ENCODE measurements around the gene DNAJB11. TPM values are rescaled to one million over a fixed set of nuclear protein-coding genes. Genes with fewer than 3 reads are reported as not detected.
"Not testable (repeated sequence)": the region's sequence is repeated elsewhere in the genome, so short reads cannot be mapped to it uniquely, and the experiment has no call there.

Gene DNAJB11
- 10 to 100 TPM in 11 of 12 donors, not detected in 1; 31.9 to 50.3 (median 44.9) TPM for polyA plus RNA-seq (ENCODE audit: insufficient read length in 12 of 12)
- long read RNA-seq, donor 1, full-length matches to known transcripts: 27 of 44 reads
- long read RNA-seq, donor 1, partial matches to known transcripts: 17 of 44 reads
- long read RNA-seq, donor 1, other reads (novel, unspliced or antisense): 0 of 44 reads
- long read RNA-seq, donor 2, transcript DNAJB11-201 (10 exons, 1,688 nt): major isoform, 24 of 25 reads
- long read RNA-seq, donor 2, partial matches to known transcripts: 0 of 25 reads
- long read RNA-seq, donor 2, other reads (novel, unspliced or antisense): 0 of 25 reads
- long read RNA-seq, donor 3, transcript DNAJB11-201 (10 exons, 1,688 nt): major isoform, 7 of 7 reads
- long read RNA-seq, donor 3, partial matches to known transcripts: 0 of 7 reads
- long read RNA-seq, donor 3, other reads (novel, unspliced or antisense): 0 of 7 reads
- long read RNA-seq, donor 4, full-length matches to known transcripts: 6 of 6 reads
- long read RNA-seq, donor 4, partial matches to known transcripts: 0 of 6 reads
- long read RNA-seq, donor 4, other reads (novel, unspliced or antisense): 0 of 6 reads
- long read RNA-seq, donor 5, transcript DNAJB11-201 (10 exons, 1,688 nt): major isoform, 18 of 19 reads
- long read RNA-seq, donor 5, partial matches to known transcripts: 0 of 19 reads
- long read RNA-seq, donor 5, other reads (novel, unspliced or antisense): 0 of 19 reads
- long read RNA-seq, donor 6, full-length matches to known transcripts: 7 of 7 reads
- long read RNA-seq, donor 6, partial matches to known transcripts: 0 of 7 reads
- long read RNA-seq, donor 6, other reads (novel, unspliced or antisense): 0 of 7 reads
- long read RNA-seq, donor 7, full-length matches to known transcripts: 8 of 8 reads
- long read RNA-seq, donor 7, partial matches to known transcripts: 0 of 8 reads
- long read RNA-seq, donor 7, other reads (novel, unspliced or antisense): 0 of 8 reads
- long read RNA-seq, donor 8, full-length matches to known transcripts: 10 of 10 reads
- long read RNA-seq, donor 8, partial matches to known transcripts: 0 of 10 reads
- long read RNA-seq, donor 8, other reads (novel, unspliced or antisense): 0 of 10 reads
- long read RNA-seq, donor 9, full-length matches to known transcripts: 13 of 13 reads
- long read RNA-seq, donor 9, partial matches to known transcripts: 0 of 13 reads
- long read RNA-seq, donor 9, other reads (novel, unspliced or antisense): 0 of 13 reads
- long read RNA-seq, donor 10, full-length matches to known transcripts: 20 of 20 reads
- long read RNA-seq, donor 10, partial matches to known transcripts: 0 of 20 reads
- long read RNA-seq, donor 10, other reads (novel, unspliced or antisense): 0 of 20 reads
- long read RNA-seq, donor 11, full-length matches to known transcripts: 20 of 26 reads
- long read RNA-seq, donor 11, partial matches to known transcripts: 6 of 26 reads
- long read RNA-seq, donor 11, other reads (novel, unspliced or antisense): 0 of 26 reads

- peak; percentile 100 for DNase-seq
Measured at GRCh38 chr3:186570096-186570940, at the start of gene DNAJB11. DNAJB11 (plus strand) TSS chr3:186570720; CDS start chr3:186570898, 178 bp downstream.

- DNase-seq: no peak
Measured at GRCh38 chr3:186520957-186521842, 49.3 kb upstream of the DNAJB11 start.

DNA sequence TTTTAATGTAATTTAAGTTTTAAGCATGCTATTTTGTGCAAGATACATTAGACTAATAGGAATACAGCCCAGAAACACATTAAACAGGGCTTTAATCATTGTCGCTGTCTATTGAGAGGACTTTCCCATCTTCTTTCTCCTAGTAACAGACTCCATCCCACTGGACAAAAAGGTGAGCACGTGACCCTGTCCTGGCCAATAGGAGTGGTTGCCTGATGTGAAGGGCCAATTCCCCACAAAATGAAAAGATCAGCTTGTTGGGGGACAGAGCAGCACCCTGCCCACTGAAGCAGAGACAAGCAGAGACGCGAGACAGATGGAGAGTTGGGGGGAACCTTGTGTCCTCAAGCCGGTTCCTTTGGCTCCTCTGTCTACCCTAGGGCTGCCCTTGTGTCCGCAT is 47.5 kb upstream of the DNAJB11 start:
- DNase-seq: no peak

DNA sequence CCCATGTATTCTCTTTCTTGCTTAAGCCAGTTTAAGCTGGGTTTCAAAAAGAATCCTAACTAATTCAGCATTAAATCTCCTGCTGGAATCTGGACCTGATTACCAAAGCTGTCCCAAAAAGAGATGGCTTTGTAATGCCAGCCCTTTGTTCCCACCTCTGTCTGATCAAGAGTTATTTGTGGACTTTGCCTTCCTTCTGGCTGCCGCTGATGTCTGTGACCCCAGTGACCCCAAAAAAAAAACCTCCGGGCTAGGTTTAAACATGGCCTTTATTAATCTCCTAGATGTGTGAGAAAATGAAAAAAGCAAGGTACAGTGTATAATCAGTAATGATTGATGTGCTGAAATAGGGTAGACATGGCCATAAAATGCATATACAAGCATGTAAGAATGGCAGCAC is 47.1 kb upstream of the DNAJB11 start:
- no peak for DNase-seq

GRCh38 chr3:186524616-186525015 is 45.9 kb upstream of the DNAJB11 start:
- DNase-seq: no peak

DNA sequence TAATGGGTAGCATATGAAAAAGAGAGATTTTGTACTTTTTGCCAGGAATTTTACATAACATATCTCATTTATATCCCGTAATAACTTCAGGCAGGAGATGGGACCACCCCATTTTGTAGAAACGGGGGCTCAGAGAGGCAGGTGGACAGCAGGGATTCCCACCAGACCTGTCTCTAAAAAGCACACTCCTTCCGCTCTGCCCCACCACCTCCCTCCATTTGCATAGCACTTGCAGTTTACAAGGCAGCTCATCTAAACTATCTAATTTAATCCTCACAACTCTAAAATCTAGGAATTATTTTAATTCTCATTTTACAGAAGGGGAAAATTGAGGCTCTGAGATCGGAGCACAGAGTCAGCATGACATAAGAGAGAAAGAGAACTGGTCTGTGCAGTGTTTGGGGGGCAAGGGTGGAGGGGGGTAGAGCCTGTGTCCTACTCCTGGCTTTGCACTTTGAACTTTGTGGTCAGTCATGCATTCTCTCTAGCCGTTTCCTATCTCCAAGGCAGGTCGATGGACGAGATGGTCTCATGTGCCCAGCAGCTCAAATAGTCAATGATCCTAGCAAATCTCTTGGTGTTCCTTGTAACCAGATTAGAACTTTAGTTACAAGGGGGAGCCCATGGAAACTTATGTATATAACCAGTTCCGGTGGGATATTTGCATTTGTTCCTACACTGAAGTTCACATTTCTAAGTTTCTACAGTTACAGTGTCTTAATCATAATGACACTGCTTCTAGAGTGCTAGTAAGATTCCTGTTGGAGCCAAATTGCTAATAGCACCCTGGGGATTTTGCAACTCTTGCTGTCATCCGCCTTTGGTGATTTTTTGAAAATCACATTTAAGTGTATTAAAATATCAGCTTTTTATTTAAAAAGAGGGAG is 44.9 kb upstream of the DNAJB11 start:
- DNase-seq: no peak

DNA sequence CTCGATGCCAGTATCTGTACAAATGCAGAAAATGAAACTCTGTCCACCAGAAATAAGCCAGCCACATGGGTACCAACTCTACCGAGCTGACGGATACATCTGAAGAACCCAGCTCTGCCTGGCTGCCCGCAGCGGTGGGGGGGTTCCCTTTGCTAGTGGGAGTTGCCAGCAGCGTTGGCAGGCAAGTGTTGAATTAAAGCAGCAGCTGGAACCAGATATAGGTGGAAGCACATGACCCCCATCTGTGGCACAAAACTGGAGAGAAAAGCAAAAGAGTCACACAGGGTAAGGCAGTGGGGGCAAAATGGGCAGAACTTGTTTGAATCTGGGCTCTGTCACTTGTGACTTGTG is 44.3 kb upstream of the DNAJB11 start:
- no peak for DNase-seq

DNA sequence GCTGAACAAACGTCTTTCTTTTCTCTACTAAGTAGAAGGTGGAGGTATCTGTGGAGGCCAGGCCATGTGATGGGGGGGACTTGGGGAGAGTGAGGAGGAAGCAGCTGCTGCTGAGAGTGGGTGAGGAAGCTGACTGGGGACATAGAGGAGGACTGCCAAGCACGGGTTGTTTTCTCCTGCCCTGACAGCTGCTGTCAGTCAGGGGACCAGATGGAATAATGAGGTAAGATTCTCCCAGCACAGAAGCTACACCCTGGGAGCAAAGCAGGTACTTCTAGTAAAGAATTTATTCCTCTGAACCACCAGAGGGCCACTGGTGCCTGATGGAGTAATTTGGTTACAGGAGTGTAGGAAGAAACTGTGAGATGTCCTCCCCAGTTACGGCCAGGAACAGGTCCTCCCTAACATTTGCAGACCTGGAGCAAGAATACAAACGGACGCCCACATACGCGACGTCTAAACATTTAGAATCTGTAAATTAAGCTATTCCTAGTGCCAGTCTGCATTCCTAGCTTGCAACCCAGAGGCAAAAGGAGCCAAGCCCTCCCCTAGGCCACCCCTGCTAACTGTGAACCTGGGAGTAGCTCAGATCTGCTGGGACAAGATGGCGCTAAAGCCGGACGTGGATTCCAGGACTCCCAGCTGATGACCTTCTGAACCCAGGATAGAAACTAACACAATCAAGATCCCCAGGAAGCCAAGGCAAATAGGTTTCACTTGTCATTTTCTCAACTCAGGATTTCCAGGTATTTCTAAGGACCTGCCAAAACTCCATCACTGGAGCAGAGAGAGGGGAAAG is 41.1 kb upstream of the DNAJB11 start:
- DNase-seq: no peak

GRCh38 chr3:186530415-186530814 is 40.1 kb upstream of the DNAJB11 start:
- DNase-seq: no peak

- DNase-seq: not testable (repeated sequence)
Measured at GRCh38 chr3:186531694-186532093, 38.8 kb upstream of the DNAJB11 start.

DNA sequence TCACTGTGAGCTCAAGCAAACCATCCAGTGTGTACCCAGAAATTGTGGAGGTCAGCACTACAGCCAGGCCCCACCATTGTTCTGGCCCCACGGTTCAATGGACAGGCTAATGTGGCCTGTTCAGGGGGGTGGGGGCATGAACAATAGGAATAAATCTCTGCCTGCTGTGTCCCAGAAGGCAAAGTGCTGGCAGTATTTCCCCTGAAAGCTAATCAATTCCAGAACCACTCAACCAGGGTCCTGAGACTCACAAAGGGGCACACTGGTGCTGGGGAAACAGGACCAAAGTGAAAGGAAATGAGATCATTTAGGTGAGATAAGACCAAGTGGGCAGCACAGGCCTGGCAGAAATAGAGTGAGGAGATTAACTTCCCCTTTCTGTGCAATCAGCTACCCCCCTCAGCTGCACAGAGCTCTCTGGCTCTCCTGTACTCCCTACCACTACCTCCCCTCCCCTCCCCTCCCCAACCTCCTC is 37.9 kb upstream of the DNAJB11 start:
- no peak for DNase-seq

DNA sequence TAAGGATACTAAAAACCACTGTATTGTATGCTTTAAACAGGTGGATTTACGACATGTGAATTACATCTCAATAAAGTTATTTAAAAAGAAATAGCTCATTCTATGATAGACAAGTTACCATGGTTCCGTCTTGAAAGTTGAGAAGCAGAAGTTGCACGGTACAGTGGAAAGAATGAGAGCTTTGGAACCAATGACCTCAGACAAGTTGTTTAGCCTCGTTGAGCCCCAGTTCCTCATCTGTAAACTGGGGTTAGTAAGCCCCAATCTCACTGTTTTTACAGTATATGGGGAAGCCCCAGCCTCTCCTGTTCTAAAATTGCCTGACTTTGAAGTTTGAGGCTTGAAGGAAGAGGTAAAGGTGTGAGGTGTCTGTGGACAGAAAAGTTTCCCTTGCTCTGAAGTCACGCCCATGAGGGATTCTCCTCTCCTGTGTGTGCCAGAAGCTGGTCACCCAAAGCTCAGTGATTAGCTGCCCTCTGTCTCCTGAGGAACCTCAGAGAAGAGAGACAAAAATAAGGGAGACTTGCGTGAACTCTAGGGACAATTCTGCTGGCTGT is 36.3 kb upstream of the DNAJB11 start:
- DNase-seq: peak; percentile 14

DNA sequence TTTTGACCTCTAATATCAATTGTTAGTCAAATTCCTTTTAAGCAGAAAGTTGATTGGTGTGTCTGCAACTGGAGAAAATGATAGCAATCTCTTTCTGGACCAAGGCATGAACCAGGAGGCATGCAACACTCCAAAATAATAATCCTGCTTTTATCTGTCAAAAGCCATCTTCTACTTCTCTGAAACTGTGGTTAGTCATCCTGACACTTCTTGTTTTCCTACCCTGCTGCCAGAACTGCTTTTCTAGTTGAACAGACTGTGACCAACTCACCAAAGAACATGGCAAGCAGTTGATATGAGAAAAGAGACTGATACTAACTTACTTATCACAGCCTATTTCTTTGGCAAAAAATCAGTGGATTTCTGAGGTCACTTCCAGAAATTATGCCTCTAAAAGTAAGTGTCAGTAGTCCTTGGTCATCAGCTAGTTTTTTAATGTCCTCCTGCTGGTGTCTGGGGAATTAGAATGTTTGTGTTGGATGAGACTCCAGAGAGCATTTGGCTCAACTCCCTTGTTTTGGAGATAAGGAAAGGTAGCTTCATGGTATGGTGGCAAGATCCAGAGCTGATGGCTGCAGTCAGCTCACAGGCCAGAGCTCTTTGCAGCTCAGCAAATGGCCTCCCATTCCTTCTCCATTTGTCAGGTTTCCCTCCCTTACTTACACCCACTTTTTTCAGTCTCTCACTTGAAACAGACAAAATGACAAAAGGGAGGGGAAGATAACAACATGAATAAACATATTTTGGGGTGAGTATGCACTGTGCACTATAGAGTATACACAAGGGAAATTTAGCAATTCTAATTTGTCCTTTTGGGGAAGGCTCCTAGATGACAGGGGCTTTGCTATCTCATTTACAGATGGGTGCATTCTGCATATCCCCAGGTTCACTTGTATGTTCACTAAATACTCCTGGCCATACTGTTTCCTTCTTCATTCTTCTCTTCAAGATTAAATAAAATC is 33.4 kb upstream of the DNAJB11 start:
- no peak for DNase-seq

GRCh38 chr3:186538779-186539178 is 31.7 kb upstream of the DNAJB11 start:
- no peak for DNase-seq

- DNase-seq: peak; percentile 64
Measured at GRCh38 chr3:186540221-186540834, 30.2 kb upstream of the DNAJB11 start.

All from muscle of arm (tissue), 14 donors.